Loucy (cell line): ENCODE results near the gene HS1BP3.

Experiments
- H2AFZ ChIP-seq: fragments of 200-600 bp; sonication (generic); 2 replicates; pipeline ENCODE4 v1.6.0; 2016; ENCODE audit warnings: antibody characterized with exemption, mild to moderate bottlenecking, low read length, moderate library complexity
- H3F3A ChIP-seq: fragments of 200-600 bp; 2 replicates; pipeline ENCODE4 v1.6.0; 2016; ENCODE audit warnings: antibody characterized with exemption, low read depth, mild to moderate bottlenecking
- H3K27me3 ChIP-seq: fragments of 200-600 bp; sonication (generic); 2 replicates; pipeline ENCODE4 v1.6.1; 2014; ENCODE audit warnings: low read length, mild to moderate bottlenecking; ENCODE audit not compliant: insufficient read depth, poor library complexity, severe bottlenecking
- H3K36me3 ChIP-seq: fragments of 200-600 bp; sonication (generic); 2 replicates; pipeline ENCODE4 v1.6.1; 2016; ENCODE audit warnings: low read length; ENCODE audit not compliant: insufficient read depth
- H3K4me1 ChIP-seq: fragments of 200-600 bp; sonication (generic); 2 replicates; pipeline ENCODE4 v1.5.1; 2014; ENCODE audit warnings: low read length, mild to moderate bottlenecking; ENCODE audit not compliant: insufficient read depth, poor library complexity, severe bottlenecking
- H3K4me2 ChIP-seq: fragments of 200-600 bp; sonication (generic); 2 replicates; pipeline ENCODE4 v1.6.0; 2014; ENCODE audit warnings: antibody characterized with exemption, low read length, low read depth, mild to moderate bottlenecking; ENCODE audit not compliant: poor library complexity, severe bottlenecking
- H3K4me3 ChIP-seq: fragments of 200-600 bp; sonication (generic); 2 replicates; pipeline ENCODE4 v1.5.1; 2014; ENCODE audit warnings: low read length, mild to moderate bottlenecking, mixed read lengths; ENCODE audit not compliant: poor library complexity, severe bottlenecking
- H3K79me2 ChIP-seq: fragments of 200-600 bp; sonication (generic); 2 replicates; pipeline ENCODE4 v1.6.1; 2014; ENCODE audit warnings: low read length; ENCODE audit not compliant: insufficient read depth
- H3K9ac ChIP-seq: fragments of 200-600 bp; sonication (generic); 2 replicates; pipeline ENCODE4 v1.6.0; 2014; ENCODE audit warnings: mild to moderate bottlenecking, low read depth, low read length, moderate library complexity; ENCODE audit not compliant: poor library complexity, severe bottlenecking
- H3K9me2 ChIP-seq: fragments of 200-600 bp; sonication (generic); replicated peaks from 2 replicates; pipeline ENCODE4 v1.6.1; 2016; ENCODE audit warnings: low read depth, low read length, mixed read lengths
- H3K9me3 ChIP-seq: fragments of 200-600 bp; sonication (generic); 2 replicates; pipeline ENCODE4 v1.6.1; 2014; ENCODE audit warnings: mild to moderate bottlenecking, antibody characterized with exemption, low read length, low read depth; ENCODE audit not compliant: insufficient read depth
- H4K20me1 ChIP-seq: fragments of 200-600 bp; sonication (generic); 2 replicates; pipeline ENCODE4 v1.6.0; 2014; ENCODE audit warnings: antibody characterized with exemption, low read length, mild to moderate bottlenecking; ENCODE audit not compliant: insufficient read depth, poor library complexity, severe bottlenecking
- CTCF ChIP-seq: fragments of 200-600 bp; sonication (generic); conservative IDR thresholded peaks from 2 replicates; pipeline ENCODE4 v1.5.1; 2014; ENCODE audit warnings: mild to moderate bottlenecking, antibody characterized with exemption, low read length
- EZH2phosphoT487 ChIP-seq: fragments of 200-600 bp; IDR thresholded peaks from 2 replicates; pipeline ENCODE4 v1.6.1; 2018; ENCODE audit warnings: antibody characterized with exemption, mild to moderate bottlenecking, moderate library complexity, borderline replicate concordance

Gene HS1BP3

GRCh38 chr2:20604951-20605381 lies 45.9 kb downstream of the HS1BP3 start:
- TF ChIP-seq CTCF (no peak), EZH2phosphoT487 (no peak)
- H3K9ac ChIP-seq, result no peak overlapping the region
- no peaks in the 10 kb centered on the region for H4K20me1 ChIP-seq
- H3K27me3 ChIP-seq, result no peaks in the 10 kb centered on the region
- H2AFZ ChIP-seq, result no peak overlapping the region
- no peaks in the 10 kb centered on the region for H3K79me2 ChIP-seq
- no peaks in the 10 kb centered on the region for H3K9me3 ChIP-seq
- H3K36me3 ChIP-seq, result no peaks in the 10 kb centered on the region
- peaks cover 21% of the 10 kb centered on the region for H3K4me1 ChIP-seq
- no peak overlapping the region for H3K4me3 ChIP-seq
- no peaks in the 10 kb centered on the region for H3K9me2 ChIP-seq
- no peaks in the 10 kb centered on the region for H3F3A ChIP-seq
- H3K4me2 ChIP-seq, result no peak overlapping the region

- H3K27me3 ChIP-seq, result no peaks in the 10 kb centered on the region
- TF ChIP-seq CTCF, result no peak
- no peak for TF ChIP-seq EZH2phosphoT487
Observed at GRCh38 chr2:20604401-20604911, 46.4 kb downstream of the HS1BP3 start.

GRCh38 chr2:20603791-20604190 lies 47.1 kb downstream of the HS1BP3 start:
- no peak overlapping the region for H3K4me2 ChIP-seq
- no peaks in the 10 kb centered on the region for H3K9me3 ChIP-seq
- H3K36me3 ChIP-seq, result no peaks in the 10 kb centered on the region
- peaks cover 24% of the 10 kb centered on the region for H3K4me1 ChIP-seq
- no peaks in the 10 kb centered on the region for H4K20me1 ChIP-seq
- H3K9me2 ChIP-seq, result no peaks in the 10 kb centered on the region
- no peaks in the 10 kb centered on the region for H3K79me2 ChIP-seq
- no peak overlapping the region for H3K4me3 ChIP-seq
- no peak overlapping the region for H2AFZ ChIP-seq
- H3K9ac ChIP-seq, result no peak overlapping the region
- H3K27me3 ChIP-seq, result no peaks in the 10 kb centered on the region
- TF ChIP-seq CTCF (no peak), EZH2phosphoT487 (no peak)
- no peaks in the 10 kb centered on the region for H3F3A ChIP-seq

More at GRCh38 chr2:20604401-20604911, 46.4 kb downstream of the HS1BP3 start:
- no peaks in the 10 kb centered on the region for H3K36me3 ChIP-seq
- no peak overlapping the region for H3K4me2 ChIP-seq
- no peak overlapping the region for H2AFZ ChIP-seq
- H3K4me3 ChIP-seq, result no peak overlapping the region
- H3K9ac ChIP-seq, result no peak overlapping the region
- H3K79me2 ChIP-seq, result no peaks in the 10 kb centered on the region
- H3F3A ChIP-seq, result no peaks in the 10 kb centered on the region
- H3K4me1 ChIP-seq, result peaks cover 21% of the 10 kb centered on the region
- no peaks in the 10 kb centered on the region for H4K20me1 ChIP-seq
- H3K9me2 ChIP-seq, result no peaks in the 10 kb centered on the region
- H3K9me3 ChIP-seq, result no peaks in the 10 kb centered on the region
